ENCODE measurements around the gene NDUFA6.

NDUFA6 gene

GRCh38 chr22:42062506-42063170 lies 27.9 kb downstream of the NDUFA6 start:
- peaks cover 0 to 91% of the 10 kb centered on the region in 2 experiments; a peak in 2 of 3 replicates for H3K36me3 ChIP-seq (ENCODE audit: control insufficient read depth in 2 of 2, insufficient read depth in 1 of 2, low read length in 2 of 2)
- TF ChIP-seq ZSCAN5A (tag by site-specific recombination; IDR thresholded peaks at IDR 0.05) = no peak
- no peak for TF ChIP-seq ZNF747 (tag by site-specific recombination; IDR thresholded peaks at IDR 0.05)
- TF ChIP-seq ZNF518A (tag by site-specific recombination; conservative IDR thresholded peaks at IDR 0.05; ENCODE audit: low read depth) = no peak
- no peak for TF ChIP-seq ZNF404 (tag by site-specific recombination; IDR thresholded peaks at IDR 0.05)
- no peak for TF ChIP-seq ZNF366 (tag by site-specific recombination; conservative IDR thresholded peaks at IDR 0.05)
- TF ChIP-seq HOXA7 (CRISPR knock-in tag; IDR thresholded peaks at IDR 0.05; ENCODE audit: borderline replicate concordance) = no peak
- TF ChIP-seq ZNF48 (tag by site-specific recombination; IDR thresholded peaks at IDR 0.05) = no peak
- TF ChIP-seq ZBTB26 (tag by site-specific recombination; optimal IDR thresholded peaks at IDR 0.05) = no peak
- no peak for TF ChIP-seq RBAK (tag by site-specific recombination; IDR thresholded peaks at IDR 0.05)
- no peak for TF ChIP-seq ZNF132 (tag by site-specific recombination; IDR thresholded peaks at IDR 0.05; ENCODE audit: borderline replicate concordance)
- TF ChIP-seq REST (tag by site-specific recombination; IDR thresholded peaks at IDR 0.05) = no peak
- no peaks in the 10 kb centered on the region for H3K4me1 ChIP-seq (ENCODE audit: control insufficient read depth, insufficient read depth, low read length)
- ChIA-PET CTCF (no interaction called here), POLR2A (interaction anchor here (1.1 kb wide), 1 partner anchor 9 kb away, joined by 4 read pairs; no protein-coding TSS in a partner anchor)
- no peaks in the 10 kb centered on the region for H3K9me3 ChIP-seq (ENCODE audit: control insufficient read depth, insufficient read depth, low read depth, low read length)
- H3K4me3 ChIP-seq (ENCODE audit: low read depth, low read length) = no peak overlapping the region
- no peak overlapping the region for H3K27ac ChIP-seq (ENCODE audit: extremely low read depth, low read depth, low read length)

- ChIA-PET CTCF (no interaction called here), POLR2A (interaction anchor here (0.9 kb wide), 1 partner anchor 8 kb away, joined by 3 read pairs; no protein-coding TSS in a partner anchor)
- Histone ChIP-seq H3K27ac (ENCODE audit: extremely low read depth, low read depth, low read length) (no peak overlapping the region), H3K4me1 (ENCODE audit: control insufficient read depth, insufficient read depth, low read length) (no peaks in the 10 kb centered on the region), H3K9me3 (ENCODE audit: control insufficient read depth, insufficient read depth, low read depth, low read length) (no peaks in the 10 kb centered on the region), H3K36me3 (ENCODE audit: control insufficient read depth in 2 of 2, insufficient read depth in 1 of 2, low read length in 2 of 2) (peaks cover 0 to 75% of the 10 kb centered on the region in 2 experiments; a peak in 2 of 3 replicates), H3K4me3 (ENCODE audit: low read depth, low read length) (no peak overlapping the region)
- TF ChIP-seq ZFP37 (tag by site-specific recombination; IDR thresholded peaks at IDR 0.05) (no peak), KLF1 (tag by site-specific recombination; IDR thresholded peaks at IDR 0.05) (no peak), ZNF518A (tag by site-specific recombination; conservative IDR thresholded peaks at IDR 0.05; ENCODE audit: low read depth) (no peak), ZNF121 (tag by site-specific recombination; IDR thresholded peaks at IDR 0.05) (no peak), ZSCAN4 (tag by site-specific recombination; IDR thresholded peaks at IDR 0.05) (no peak), ZNF544 (tag by site-specific recombination; IDR thresholded peaks at IDR 0.05) (no peak)
Measured at GRCh38 chr22:42061041-42061440, 29.5 kb downstream of the NDUFA6 start.
